ENCODE data around the gene SIN3B. TPM values are rescaled to one million over a fixed set of nuclear protein-coding genes. Genes with fewer than 3 reads are reported as not detected.

Gene SIN3B
- total and polyA plus RNA-seq, 12 donors = 22.8 to 133 (median 35.9) TPM

- Histone ChIP-seq H3K27ac (no peak overlapping the region), H3K27me3 (no peaks in the 10 kb centered on the region), H3K36me3 (replicated peaks in 1 of 2) (peaks cover 0 to 34% of the 10 kb centered on the region in 2 donors), H3K4me1 (replicated peaks in 1 of 2) (no peaks in the 10 kb centered on the region), H3K4me3 (no peak overlapping the region), H3K9me3 (replicated peaks in 1 of 3) (no peaks in the 10 kb centered on the region)
- 96 to 100% (median 97%) methylated on average over 1 to 7 of the region's 7 CpGs for WGBS, 4 donors
- intact Hi-C loops (cut with DNase I) = no loop called here
- no peak for TF ChIP-seq POLR2A (IDR thresholded peaks at IDR 0.05)
- TF ChIP-seq, protein P1, sequence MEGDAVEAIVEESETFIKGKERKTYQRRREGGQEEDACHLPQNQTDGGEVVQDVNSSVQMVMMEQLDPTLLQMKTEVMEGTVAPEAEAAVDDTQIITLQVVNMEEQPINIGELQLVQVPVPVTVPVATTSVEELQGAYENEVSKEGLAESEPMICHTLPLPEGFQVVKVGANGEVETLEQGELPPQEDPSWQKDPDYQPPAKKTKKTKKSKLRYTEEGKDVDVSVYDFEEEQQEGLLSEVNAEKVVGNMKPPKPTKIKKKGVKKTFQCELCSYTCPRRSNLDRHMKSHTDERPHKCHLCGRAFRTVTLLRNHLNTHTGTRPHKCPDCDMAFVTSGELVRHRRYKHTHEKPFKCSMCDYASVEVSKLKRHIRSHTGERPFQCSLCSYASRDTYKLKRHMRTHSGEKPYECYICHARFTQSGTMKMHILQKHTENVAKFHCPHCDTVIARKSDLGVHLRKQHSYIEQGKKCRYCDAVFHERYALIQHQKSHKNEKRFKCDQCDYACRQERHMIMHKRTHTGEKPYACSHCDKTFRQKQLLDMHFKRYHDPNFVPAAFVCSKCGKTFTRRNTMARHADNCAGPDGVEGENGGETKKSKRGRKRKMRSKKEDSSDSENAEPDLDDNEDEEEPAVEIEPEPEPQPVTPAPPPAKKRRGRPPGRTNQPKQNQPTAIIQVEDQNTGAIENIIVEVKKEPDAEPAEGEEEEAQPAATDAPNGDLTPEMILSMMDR (IDR thresholded peaks at IDR 0.05) = no peak
- no peak for DNase-seq
These were observed 30.4 kb downstream of the SIN3B start for GRCh38 chr19:16859626-16860025.

DNA sequence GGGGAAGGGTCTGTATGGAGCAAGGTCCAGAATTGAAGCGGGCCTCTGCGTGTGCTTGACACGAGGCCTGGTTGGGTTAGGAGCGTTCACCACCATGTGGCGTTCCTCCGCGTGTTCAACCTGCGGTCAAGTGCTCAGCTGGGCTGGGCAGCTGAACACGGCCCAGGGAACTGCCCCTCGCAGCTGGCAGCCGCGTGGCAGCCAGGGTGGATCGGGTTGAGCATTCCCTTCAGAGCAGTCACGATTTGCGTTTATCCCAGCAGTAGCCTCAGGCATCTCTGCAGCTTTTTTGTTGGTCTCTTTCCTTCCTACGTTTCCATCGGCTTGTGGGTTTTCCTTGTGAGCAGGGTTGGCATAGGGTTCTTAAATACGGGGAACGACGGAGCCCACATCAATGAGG is 30.9 kb downstream of the SIN3B start:
- TF ChIP-seq, protein P1 (IDR thresholded peaks at IDR 0.05) = no peak
- no peak for TF ChIP-seq POLR2A (IDR thresholded peaks at IDR 0.05)
- no peaks in the 10 kb centered on the region for H3K27me3 ChIP-seq
- no peak overlapping the region for H3K4me3 ChIP-seq
- no peak overlapping the region for H3K27ac ChIP-seq
- DNase-seq = no peak
- H3K9me3 ChIP-seq (replicated peaks in 1 of 3) = no peaks in the 10 kb centered on the region
- H3K36me3 ChIP-seq (replicated peaks in 1 of 2) = peaks cover 0 to 34% of the 10 kb centered on the region in 2 donors
- WGBS, 4 donors = 92 to 96% (median 95%) methylated on average over 12 to 20 of the region's 20 CpGs
- intact Hi-C loops (cut with DNase I) = no loop called here
- no peaks in the 10 kb centered on the region for H3K4me1 ChIP-seq (replicated peaks in 1 of 2)

DNA sequence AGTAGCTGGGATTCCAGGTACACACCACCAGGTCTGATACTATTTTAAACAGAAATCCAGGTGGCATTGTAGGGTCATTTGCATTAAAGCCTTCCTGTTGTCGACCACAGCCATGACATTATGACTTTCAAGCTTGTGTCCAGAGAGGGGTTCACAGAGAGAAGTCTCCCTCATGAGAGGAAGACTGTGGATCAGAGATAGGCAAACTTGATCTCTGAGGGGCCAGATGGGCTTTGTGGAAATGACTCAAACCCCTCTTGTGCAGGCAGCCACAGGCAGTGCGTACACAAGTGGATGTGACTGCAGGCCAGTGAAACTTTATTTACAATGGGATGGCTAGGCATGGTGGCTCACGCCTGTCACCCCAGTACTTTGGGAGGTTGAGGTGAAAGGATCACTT is 31.8 kb downstream of the SIN3B start:
- TF ChIP-seq POLR2A (IDR thresholded peaks at IDR 0.05) = no peak
- TF ChIP-seq, protein P1 (IDR thresholded peaks at IDR 0.05) = no peak
- H3K4me3 ChIP-seq = no peak overlapping the region
- H3K27me3 ChIP-seq = no peaks in the 10 kb centered on the region
- H3K4me1 ChIP-seq (replicated peaks in 1 of 2) = no peaks in the 10 kb centered on the region
- H3K36me3 ChIP-seq (replicated peaks in 1 of 2) = peaks cover 0 to 42% of the 10 kb centered on the region in 2 donors
- intact Hi-C loops (cut with DNase I) = no loop called here
- no peak for DNase-seq
- H3K9me3 ChIP-seq (replicated peaks in 1 of 3) = no peaks in the 10 kb centered on the region
- WGBS, 4 donors = 93 to 97% (median 94%) methylated on average over 3 of the region's 3 CpGs
- H3K27ac ChIP-seq = no peak overlapping the region

DNA sequence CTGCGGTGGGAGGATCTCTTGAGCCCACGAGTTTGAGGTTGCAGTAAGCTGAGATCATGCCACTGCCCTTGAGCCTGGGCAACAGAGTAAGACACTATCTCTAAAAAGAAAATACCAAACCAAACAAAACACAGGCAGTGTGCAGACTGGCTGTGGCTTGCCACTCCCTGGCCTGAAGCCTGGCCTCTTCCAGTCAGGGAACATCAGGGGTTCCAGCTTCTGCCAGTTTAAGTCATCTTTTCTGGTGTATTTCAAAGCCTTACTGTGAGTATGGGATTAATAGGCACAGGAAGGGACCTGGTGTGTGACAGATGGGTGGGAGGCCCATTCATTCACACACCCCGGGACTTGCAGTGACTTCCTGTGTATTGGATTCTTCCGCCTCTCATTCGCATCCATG is 32.6 kb downstream of the SIN3B start:
- intact Hi-C loops (cut with DNase I) = no loop called here
- 85 to 98% (median 89%) methylated on average over 5 of the region's 5 CpGs for WGBS, 4 donors
- H3K36me3 ChIP-seq (replicated peaks in 1 of 2) = peaks cover 0 to 50% of the 10 kb centered on the region in 2 donors

More for the DNA sequence above, 32.6 kb downstream of the SIN3B start:
- TF ChIP-seq, protein P1 (IDR thresholded peaks at IDR 0.05) = no peak
- no peak for TF ChIP-seq POLR2A (IDR thresholded peaks at IDR 0.05)
- Histone ChIP-seq H3K4me3 (no peak overlapping the region), H3K27me3 (no peaks in the 10 kb centered on the region), H3K9me3 (replicated peaks in 1 of 3) (no peaks in the 10 kb centered on the region), H3K27ac (no peak overlapping the region), H3K4me1 (replicated peaks in 1 of 2) (no peaks in the 10 kb centered on the region)
- no peak for DNase-seq

All from adrenal gland (tissue), 12 donors.